ENCODE data around the gene TEAD4. TPM values are rescaled to one million over a fixed set of nuclear protein-coding genes. Genes with fewer than 3 reads are reported as not detected.

TEAD4 gene
- total RNA-seq, 1 experiment from 2014 or later = 127 TPM

DNA sequence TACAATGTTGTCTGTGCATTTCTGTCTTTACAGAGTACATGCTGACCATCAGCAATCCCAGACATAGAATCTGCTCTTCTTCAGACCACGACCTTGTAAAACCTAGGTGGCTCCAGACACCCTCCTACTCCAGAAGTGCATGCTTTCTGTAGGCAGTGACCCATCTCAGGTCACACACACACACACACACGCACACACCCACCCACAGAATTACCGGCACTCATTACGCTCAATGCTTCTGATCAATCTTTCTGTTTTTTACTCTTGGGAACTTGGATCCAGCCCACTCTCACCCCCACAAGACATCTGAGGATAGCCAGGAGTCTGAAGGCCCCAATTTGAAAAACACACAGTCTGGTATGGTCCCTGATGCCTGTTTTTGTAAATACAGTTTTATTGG is 110.5 kb downstream of the TEAD4 start:
- H3K56ac ChIP-seq (ENCODE audit: insufficient read length, low read depth, low read length) = no peak overlapping the region

More for the DNA sequence above, 110.5 kb downstream of the TEAD4 start:
- Histone ChIP-seq H3K27ac (ENCODE audit: insufficient read length, low read depth, low read length) (no peak overlapping the region), H2BK12ac (ENCODE audit: insufficient read length, low read depth, low read length) (no peak overlapping the region), H3K9me3 (ENCODE audit: control insufficient read depth, low read depth, low read length) (no peaks in the 10 kb centered on the region), H2AK5ac (ENCODE audit: insufficient read length, low read length) (no peak overlapping the region), H3K4ac (ENCODE audit: low read depth, low read length) (no peak overlapping the region), H2BK120ac (ENCODE audit: low read depth, low read length, poor library complexity, severe bottlenecking) (no peak overlapping the region), H3K23ac (ENCODE audit: insufficient read length, low read depth, low read length) (no peak overlapping the region), H4K91ac (ENCODE audit: insufficient read length, low read depth, low read length) (no peak overlapping the region), H3K23me2 (ENCODE audit: insufficient read length, low read depth, low read length, poor library complexity, severe bottlenecking) (no peaks in the 10 kb centered on the region), H4K8ac (replicated peaks; ENCODE audit: insufficient read length, low read depth, low read length) (no peak overlapping the region), H3K9ac (ENCODE audit: extremely low read depth, insufficient read length, low read length) (no peak overlapping the region), H2BK5ac (ENCODE audit: insufficient read length, low read length) (no peak overlapping the region), H3K4me1 (ENCODE audit: insufficient read depth, low read length) (no peaks in the 10 kb centered on the region; the same call in 1 of the 2 replicates), H3K4me2 (ENCODE audit: insufficient read depth, insufficient read length, low read length) (no peak overlapping the region), H3K18ac (ENCODE audit: insufficient read length, low read depth, low read length) (no peak overlapping the region), H4K5ac (ENCODE audit: insufficient read length, low read depth, low read length) (no peak overlapping the region), H3K27me3 (ENCODE audit: insufficient read depth, low read length) (no peaks in the 10 kb centered on the region), H2BK20ac (ENCODE audit: low read depth, low read length, poor library complexity, severe bottlenecking) (no peak overlapping the region), H2AFZ (ENCODE audit: low read length) (no peak overlapping the region), H3K14ac (ENCODE audit: insufficient read depth, low read length) (no peak overlapping the region), H3K79me2 (ENCODE audit: insufficient read depth, low read length) (no peaks in the 10 kb centered on the region), H4K20me1 (ENCODE audit: control insufficient read depth, insufficient read depth, insufficient read length) (no peaks in the 10 kb centered on the region), H2BK15ac (ENCODE audit: low read depth, low read length) (no peak overlapping the region), H3K79me1 (ENCODE audit: insufficient read depth, low read depth, low read length, poor library complexity, severe bottlenecking) (no peaks in the 10 kb centered on the region), H3T11ph (ENCODE audit: low read length) (no peak overlapping the region)
- Mint-ChIP-seq H3K27ac (no peak overlapping the region), H3K36me3 (ENCODE audit: insufficient read depth in 1 of 3, low read depth in 3 of 3) (no peaks in the 10 kb centered on the region), H3K4me1 (peaks cover 11% of the 10 kb centered on the region in 2 experiments), H3K27me3 (ENCODE audit: low read depth) (peaks cover 7% of the 10 kb centered on the region), H3K9me3 (peaks cover 0 to 4% of the 10 kb centered on the region in 2 experiments; a peak in 3 of 5 replicates), H3K4me3 (no peak overlapping the region)
- WGBS (ENCODE audit: extremely low coverage, insufficient read length, low lambda C conversion rate) = no CpG with 5 or more reads among the region's 4 CpGs
- no peak for DNase-seq
- TF ChIP-seq, protein P1, sequence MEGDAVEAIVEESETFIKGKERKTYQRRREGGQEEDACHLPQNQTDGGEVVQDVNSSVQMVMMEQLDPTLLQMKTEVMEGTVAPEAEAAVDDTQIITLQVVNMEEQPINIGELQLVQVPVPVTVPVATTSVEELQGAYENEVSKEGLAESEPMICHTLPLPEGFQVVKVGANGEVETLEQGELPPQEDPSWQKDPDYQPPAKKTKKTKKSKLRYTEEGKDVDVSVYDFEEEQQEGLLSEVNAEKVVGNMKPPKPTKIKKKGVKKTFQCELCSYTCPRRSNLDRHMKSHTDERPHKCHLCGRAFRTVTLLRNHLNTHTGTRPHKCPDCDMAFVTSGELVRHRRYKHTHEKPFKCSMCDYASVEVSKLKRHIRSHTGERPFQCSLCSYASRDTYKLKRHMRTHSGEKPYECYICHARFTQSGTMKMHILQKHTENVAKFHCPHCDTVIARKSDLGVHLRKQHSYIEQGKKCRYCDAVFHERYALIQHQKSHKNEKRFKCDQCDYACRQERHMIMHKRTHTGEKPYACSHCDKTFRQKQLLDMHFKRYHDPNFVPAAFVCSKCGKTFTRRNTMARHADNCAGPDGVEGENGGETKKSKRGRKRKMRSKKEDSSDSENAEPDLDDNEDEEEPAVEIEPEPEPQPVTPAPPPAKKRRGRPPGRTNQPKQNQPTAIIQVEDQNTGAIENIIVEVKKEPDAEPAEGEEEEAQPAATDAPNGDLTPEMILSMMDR (conservative IDR thresholded peaks at IDR 0.05) = no peak
